Measurements from ENCODE around the gene SLC2A10.

Gene SLC2A10

GRCh38 chr20:46772901-46773300 lies 63.5 kb downstream of the SLC2A10 start:
- DNase-seq (ENCODE audit: extremely low read depth, low read depth): no peak
- no peak overlapping the region for H3K4me3 ChIP-seq (replicated peaks; ENCODE audit: low read depth, low read length)
- TF ChIP-seq CTCF (IDR thresholded peaks at IDR 0.05; ENCODE audit: low read depth, low read length, missing control alignments): peak; percentile 16

GRCh38 chr20:46773680-46774079 lies 64.2 kb downstream of the SLC2A10 start:
- no peak for TF ChIP-seq CTCF (IDR thresholded peaks at IDR 0.05; ENCODE audit: low read depth, low read length, missing control alignments)
- H3K4me3 ChIP-seq (replicated peaks; ENCODE audit: low read depth, low read length): no peak overlapping the region
- DNase-seq (ENCODE audit: extremely low read depth, low read depth): no peak

DNA sequence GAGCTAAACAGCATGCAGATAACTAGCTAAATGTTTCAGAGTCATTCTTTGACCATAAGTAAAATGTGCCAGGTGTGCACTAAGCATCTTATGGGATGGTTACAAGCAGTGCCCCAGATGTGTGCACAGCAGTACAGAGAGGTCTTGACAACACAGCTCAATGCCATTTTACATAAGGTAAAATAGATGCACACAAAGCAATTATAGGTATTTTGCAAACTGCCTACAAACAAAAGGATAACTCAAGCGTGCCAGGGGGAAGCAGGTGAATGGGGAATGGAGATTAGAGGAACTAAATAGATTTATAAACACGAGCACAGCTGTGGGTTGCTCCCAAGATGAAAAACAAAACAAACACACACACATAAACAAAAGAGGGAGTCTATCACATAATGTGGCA lies 64.8 kb downstream of the SLC2A10 start:
- H3K4me3 ChIP-seq (replicated peaks; ENCODE audit: low read depth, low read length): no peak overlapping the region
- TF ChIP-seq CTCF (IDR thresholded peaks at IDR 0.05; ENCODE audit: low read depth, low read length, missing control alignments): no peak
- DNase-seq (ENCODE audit: extremely low read depth, low read depth): no peak

- DNase-seq (ENCODE audit: extremely low read depth, low read depth): no peak
- TF ChIP-seq CTCF (IDR thresholded peaks at IDR 0.05; ENCODE audit: low read depth, low read length, missing control alignments): no peak
Measured at GRCh38 chr20:46774943-46775560, 65.6 kb downstream of the SLC2A10 start.

DNA sequence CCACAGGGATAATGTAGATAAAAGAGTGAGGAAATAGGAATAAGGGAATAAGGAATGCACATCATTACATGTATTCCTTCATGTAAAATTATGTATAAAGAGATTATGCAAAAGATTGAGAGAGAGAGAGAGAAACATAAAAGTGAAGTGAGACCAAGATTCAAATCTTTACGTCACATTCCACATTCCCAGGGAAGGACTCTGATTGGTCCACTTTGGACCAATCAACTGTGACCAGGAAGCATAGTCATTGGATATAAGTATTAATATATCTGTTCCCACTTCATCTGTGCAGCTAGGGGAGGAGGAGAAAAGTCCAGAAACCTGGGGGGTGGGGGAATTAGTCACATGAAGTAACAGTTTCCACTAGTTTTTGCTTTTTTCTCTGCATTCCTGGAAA lies 66.4 kb downstream of the SLC2A10 start:
- no peak for DNase-seq (ENCODE audit: extremely low read depth, low read depth)
- H3K4me3 ChIP-seq (replicated peaks; ENCODE audit: low read depth, low read length): no peak overlapping the region
- no peak for TF ChIP-seq CTCF (IDR thresholded peaks at IDR 0.05; ENCODE audit: low read depth, low read length, missing control alignments)

More at GRCh38 chr20:46774943-46775560, 65.6 kb downstream of the SLC2A10 start:
- H3K4me3 ChIP-seq (replicated peaks; ENCODE audit: low read depth, low read length): no peak overlapping the region

GRCh38 chr20:46777331-46777730 lies 67.9 kb downstream of the SLC2A10 start:
- H3K4me3 ChIP-seq (replicated peaks; ENCODE audit: low read depth, low read length): no peak overlapping the region
- DNase-seq (ENCODE audit: extremely low read depth, low read depth): no peak
- TF ChIP-seq CTCF (IDR thresholded peaks at IDR 0.05; ENCODE audit: low read depth, low read length, missing control alignments): no peak

DNA sequence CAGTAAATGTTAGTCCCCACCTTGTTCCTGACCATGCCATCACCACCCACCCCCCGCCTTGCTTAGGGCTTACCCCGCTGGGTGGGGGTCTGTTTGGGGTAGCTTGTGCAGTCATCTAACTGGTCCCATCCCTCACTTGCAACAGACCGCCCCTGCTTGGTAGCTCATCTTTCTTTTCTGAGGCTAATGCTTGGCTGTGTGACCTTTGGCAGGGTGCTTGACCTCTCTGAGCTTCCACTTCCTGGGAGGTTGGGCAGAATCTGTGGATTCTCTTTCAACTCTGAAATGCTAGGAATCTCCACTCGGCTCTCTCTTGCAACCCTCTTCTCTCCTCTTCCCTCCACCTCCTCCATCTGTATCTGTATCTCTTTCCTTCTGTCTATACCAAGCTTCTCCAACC lies 70.4 kb downstream of the SLC2A10 start:
- H3K4me3 ChIP-seq (replicated peaks; ENCODE audit: low read depth, low read length): no peak overlapping the region
- TF ChIP-seq CTCF (IDR thresholded peaks at IDR 0.05; ENCODE audit: low read depth, low read length, missing control alignments): no peak
- no peak for DNase-seq (ENCODE audit: extremely low read depth, low read depth)
